NOMO-1 treated with DMSO at 0.1 percent for 48 hours (cell line): Measurements from ENCODE around the gene GARRE1.
"Not testable (repeated sequence)": the region's sequence is repeated elsewhere in the genome, so short reads cannot be mapped to it uniquely, and the experiment has no call there.

Experiments used
- DNase-seq: peaks from one replicate; lab custom pipeline; 2025; ENCODE audit not compliant: unreplicated experiment; lab: John Stamatoyannopoulos, UW

Gene GARRE1

GRCh38 chr19:34254046-34254697 is at the start of gene GARRE1:
GARRE1 (plus strand) TSS chr19:34254554; CDS start chr19:34300474, 45,920 bp downstream.
- peak; percentile 36 for DNase-seq

- not testable (repeated sequence) for DNase-seq
These were observed 49.0 kb upstream of the GARRE1 start for GRCh38 chr19:34205324-34205723.

GRCh38 chr19:34208291-34208884 is 46.0 kb upstream of the GARRE1 start:
- DNase-seq, result no peak

- DNase-seq, result no peak
These were observed 44.6 kb upstream of the GARRE1 start for GRCh38 chr19:34209726-34210125.

- no peak for DNase-seq
These were observed 41.1 kb upstream of the GARRE1 start for GRCh38 chr19:34213283-34213682.

GRCh38 chr19:34214040-34214439 is 40.3 kb upstream of the GARRE1 start:
- no peak for DNase-seq

- DNase-seq, result no peak
These were observed 39.2 kb upstream of the GARRE1 start for GRCh38 chr19:34215006-34215665.

- no peak for DNase-seq
These were observed 38.7 kb upstream of the GARRE1 start for GRCh38 chr19:34215666-34216038.

- not testable (repeated sequence) for DNase-seq
These were observed 37.6 kb upstream of the GARRE1 start for GRCh38 chr19:34216745-34217219.

GRCh38 chr19:34217952-34218817 is 36.2 kb upstream of the GARRE1 start:
- peak; percentile 92 for DNase-seq

GRCh38 chr19:34218818-34219164 is 35.6 kb upstream of the GARRE1 start:
- peak; percentile 62 for DNase-seq

- DNase-seq, result peak; percentile 33
These were observed 33.8 kb upstream of the GARRE1 start for GRCh38 chr19:34220472-34221063.

- no peak for DNase-seq
These were observed 32.0 kb upstream of the GARRE1 start for GRCh38 chr19:34222386-34222785.

- DNase-seq, result no peak
These were observed 29.2 kb upstream of the GARRE1 start for GRCh38 chr19:34224996-34225658.

- no peak for DNase-seq
These were observed 28.7 kb upstream of the GARRE1 start for GRCh38 chr19:34225659-34226015.

- DNase-seq, result no peak
These were observed 28.3 kb upstream of the GARRE1 start for GRCh38 chr19:34226036-34226435.

- no peak for DNase-seq
These were observed 26.0 kb upstream of the GARRE1 start for GRCh38 chr19:34228347-34228746.

- no peak for DNase-seq
These were observed 25.6 kb upstream of the GARRE1 start for GRCh38 chr19:34228762-34229161.

GRCh38 chr19:34229721-34230120 is 24.6 kb upstream of the GARRE1 start:
- no peak for DNase-seq

GRCh38 chr19:34230820-34231219 is 23.5 kb upstream of the GARRE1 start:
- DNase-seq, result no peak

GRCh38 chr19:34231439-34231838 is 22.9 kb upstream of the GARRE1 start:
- DNase-seq, result no peak
